SK-N-SH treated with all-trans-retinoic acid at 6 μM for 48 hours (cell line): ENCODE data around the gene BNC2.

Experiments
- ARNTL ChIP-seq: fragments of 450-650 bp; formaldehyde crosslinking; IDR thresholded peaks from 2 replicates; pipeline ENCODE4 v1.5.0; 2020; ENCODE audit warnings: low read depth, mild to moderate bottlenecking, moderate library complexity, borderline replicate concordance
- BACH2 ChIP-seq: fragments of 250-450 bp; sonication (Bioruptor Pico); IDR thresholded peaks from 2 replicates; pipeline ENCODE4 v1.9.0; 2021; ENCODE audit warnings: mild to moderate bottlenecking, borderline replicate concordance
- ISL1 ChIP-seq: fragments of 250-450 bp; sonication (Bioruptor Pico); IDR thresholded peaks from 2 replicates; pipeline ENCODE4 v2.1.2; 2022; ENCODE audit warnings: mild to moderate bottlenecking, moderate library complexity
- PATZ1 ChIP-seq: fragments of 250-450 bp; sonication (Bioruptor Pico); IDR thresholded peaks from 2 replicates; pipeline ENCODE4 v1.8.0; 2020; ENCODE audit warnings: mild to moderate bottlenecking, moderate library complexity, borderline replicate concordance
- ZC3H10 ChIP-seq: fragments of 250-450 bp; sonication (Bioruptor Pico); IDR thresholded peaks from 2 replicates; pipeline ENCODE4 v1.5.1; 2021; ENCODE audit warnings: mild to moderate bottlenecking, moderate library complexity
- ZFP30 ChIP-seq: fragments of 450-650 bp; formaldehyde crosslinking; IDR thresholded peaks from 2 replicates; pipeline ENCODE4 v1.5.0; 2022; ENCODE audit warnings: mild to moderate bottlenecking, moderate library complexity
- ZNF70 ChIP-seq: fragments of 450-650 bp; formaldehyde crosslinking; IDR thresholded peaks from 2 replicates; pipeline ENCODE4 v1.5.0; 2020; ENCODE audit warnings: mild to moderate bottlenecking, moderate library complexity
- ZNF8 ChIP-seq: fragments of 450-650 bp; formaldehyde crosslinking; IDR thresholded peaks from 2 replicates; pipeline ENCODE4 v1.5.0; 2020; ENCODE audit warnings: mild to moderate bottlenecking, moderate library complexity

GRCh38 chr9:16676519-16676918 lies 194.0 kb downstream of the BNC2 start:
- no peak for TF ChIP-seq BACH2 (CRISPR knock-in tag)
- TF ChIP-seq ZFP30 (CRISPR knock-in tag) = no peak
- no peak for TF ChIP-seq ZNF8
- no peak for TF ChIP-seq ISL1 (CRISPR knock-in tag)
- TF ChIP-seq ARNTL (CRISPR knock-in tag) = no peak
- TF ChIP-seq ZNF70 (CRISPR knock-in tag) = no peak
- no peak for TF ChIP-seq ZC3H10 (CRISPR knock-in tag)
- TF ChIP-seq PATZ1 (CRISPR knock-in tag) = no peak
